Ecto neural progenitor cell (in vitro differentiated cells): ENCODE results near the gene AKT2.
"Not testable (repeated sequence)": the region's sequence is repeated elsewhere in the genome, so short reads cannot be mapped to it uniquely, and the experiment has no call there.

Source experiments
- DNase-seq: peaks from one replicate; pipeline ENCODE4 v3.0.0-alpha.2; 2018; ENCODE audit warnings: low spot score

The AKT2 gene

GRCh38 chr19:40219029-40219428 lies 66.1 kb downstream of the AKT2 start:
- DNase-seq: not testable (repeated sequence)

- peak; percentile 84 for DNase-seq
Measured at GRCh38 chr19:40217934-40218890, 66.9 kb downstream of the AKT2 start, which contains the start of gene TTC9B. Gene TTC9B, minus strand, starts transcription at chr19:40218384. Its CDS starts 3 bp downstream, at chr19:40218381.

GRCh38 chr19:40217027-40217810 lies 67.9 kb downstream of the AKT2 start:
- DNase-seq: peak; percentile 59

GRCh38 chr19:40216777-40217026 lies 68.4 kb downstream of the AKT2 start:
- no peak for DNase-seq

GRCh38 chr19:40216013-40216776 lies 69.0 kb downstream of the AKT2 start:
- no peak for DNase-seq

- no peak for DNase-seq
Measured at GRCh38 chr19:40214936-40215335, 70.2 kb downstream of the AKT2 start.

- no peak for DNase-seq
Measured at GRCh38 chr19:40213882-40214570, 71.1 kb downstream of the AKT2 start.

- DNase-seq: no peak
Measured at GRCh38 chr19:40213251-40213829, 71.8 kb downstream of the AKT2 start.

GRCh38 chr19:40210889-40211288 lies 74.3 kb downstream of the AKT2 start:
- DNase-seq: no peak

- no peak for DNase-seq
Measured at GRCh38 chr19:40208602-40209001, 76.5 kb downstream of the AKT2 start.

- no peak for DNase-seq
Measured at GRCh38 chr19:40205760-40206159, 79.4 kb downstream of the AKT2 start.

- no peak for DNase-seq
Measured at GRCh38 chr19:40204381-40204780, 80.8 kb downstream of the AKT2 start.

GRCh38 chr19:40200341-40201099 lies 84.6 kb downstream of the AKT2 start:
- no peak for DNase-seq

GRCh38 chr19:40198272-40198990 lies 86.7 kb downstream of the AKT2 start:
- no peak for DNase-seq

GRCh38 chr19:40193587-40193849 lies 91.6 kb downstream of the AKT2 start:
- DNase-seq: no peak

- no peak for DNase-seq
Measured at GRCh38 chr19:40192758-40193586, 92.2 kb downstream of the AKT2 start.

- DNase-seq: peak; percentile 85
Measured at GRCh38 chr19:40191836-40192646, 93.1 kb downstream of the AKT2 start.
